H9 (cell line): Measurements from ENCODE around the gene SPECC1. TPM values are rescaled to one million over a fixed set of nuclear protein-coding genes. Genes with fewer than 3 reads are reported as not detected.

ENCODE experiments used
- DNase-seq: peaks from one replicate; pipeline ENCODE4 v3.0.0-alpha.2; 2017
- H2AFZ ChIP-seq: one replicate; pipeline ENCODE4 v1.6.1; 2013; ENCODE audit warnings: mild to moderate bottlenecking, low read length, control low read depth, moderate library complexity
- H2AK5ac ChIP-seq: 2 replicates; pipeline ENCODE4 v1.6.1; 2013; ENCODE audit warnings: low read length, control low read depth, mixed read lengths; ENCODE audit not compliant: insufficient read length
- H2BK120ac ChIP-seq: one replicate; pipeline ENCODE4 v1.6.1; 2013; ENCODE audit warnings: low read depth, mild to moderate bottlenecking, low read length, control low read depth, inconsistent platforms; ENCODE audit not compliant: poor library complexity, severe bottlenecking
- H2BK12ac ChIP-seq: 2 replicates; pipeline ENCODE4 v1.6.1; 2013; ENCODE audit warnings: low read length, control low read depth, mixed read lengths, low read depth; ENCODE audit not compliant: insufficient read length
- H2BK15ac ChIP-seq: 2 replicates; pipeline ENCODE4 v1.6.1; 2013; ENCODE audit warnings: low read depth, low read length, control low read depth
- H2BK20ac ChIP-seq: one replicate; pipeline ENCODE4 v1.6.1; 2013; ENCODE audit warnings: low read depth, mild to moderate bottlenecking, low read length, control low read depth, inconsistent platforms; ENCODE audit not compliant: poor library complexity, severe bottlenecking
- H2BK5ac ChIP-seq: 2 replicates; pipeline ENCODE4 v1.6.1; 2013; ENCODE audit warnings: low read length, control low read depth, mixed read lengths; ENCODE audit not compliant: insufficient read length
- H3K14ac ChIP-seq: 2 replicates; pipeline ENCODE4 v1.6.1; 2013; ENCODE audit warnings: low read length, control low read depth; ENCODE audit not compliant: insufficient read depth
- H3K18ac ChIP-seq: 2 replicates; pipeline ENCODE4 v1.6.1; 2013; ENCODE audit warnings: low read depth, mild to moderate bottlenecking, mixed read lengths, low read length, control low read depth; ENCODE audit not compliant: insufficient read length
- H3K23ac ChIP-seq: 2 replicates; pipeline ENCODE4 v1.6.1; 2013; ENCODE audit warnings: low read length, control low read depth, mixed read lengths, low read depth; ENCODE audit not compliant: insufficient read length
- H3K23me2 ChIP-seq: 2 replicates; pipeline ENCODE4 v1.6.1; 2013; ENCODE audit warnings: low read depth, mild to moderate bottlenecking, mixed read lengths, low read length, control low read depth; ENCODE audit not compliant: insufficient read length, poor library complexity, severe bottlenecking
- H3K27ac ChIP-seq: 2 replicates; pipeline ENCODE4 v1.5.1; 2013; ENCODE audit warnings: low read length, control low read depth, mixed read lengths, low read depth; ENCODE audit not compliant: insufficient read length
- H3K27me3 ChIP-seq: 2 replicates; pipeline ENCODE4 v1.6.1; 2013; ENCODE audit warnings: low read length, control low read depth, inconsistent platforms; ENCODE audit not compliant: insufficient read depth
- H3K4ac ChIP-seq: 2 replicates; pipeline ENCODE4 v1.6.1; 2013; ENCODE audit warnings: low read depth, mild to moderate bottlenecking, control low read depth, inconsistent platforms, low read length, moderate library complexity
- H3K4me1 ChIP-seq: 2 replicates; pipeline ENCODE4 v1.6.1; 2013; ENCODE audit warnings: low read length, control low read depth, inconsistent platforms; ENCODE audit not compliant: insufficient read depth
- H3K4me2 ChIP-seq: 2 replicates; pipeline ENCODE4 v1.6.1; 2013; ENCODE audit warnings: low read length, control low read depth, mixed read lengths; ENCODE audit not compliant: insufficient read length, insufficient read depth
- H3K56ac ChIP-seq: 2 replicates; pipeline ENCODE4 v1.6.1; 2013; ENCODE audit warnings: low read depth, mild to moderate bottlenecking, mixed read lengths, low read length, control low read depth; ENCODE audit not compliant: insufficient read length
- H3K79me1 ChIP-seq: 2 replicates; pipeline ENCODE4 v1.6.1; 2013; ENCODE audit warnings: low read depth, mild to moderate bottlenecking, moderate library complexity, low read length, control low read depth, inconsistent platforms; ENCODE audit not compliant: insufficient read depth, poor library complexity, severe bottlenecking
- H3K79me2 ChIP-seq: 2 replicates; pipeline ENCODE4 v1.6.1; 2013; ENCODE audit warnings: low read length, control low read depth, inconsistent platforms; ENCODE audit not compliant: insufficient read depth
- H3K9ac ChIP-seq: 2 replicates; pipeline ENCODE4 v1.6.1; 2013; ENCODE audit warnings: low read length, control low read depth, mixed read lengths; ENCODE audit not compliant: insufficient read length; ENCODE audit errors: extremely low read depth
- H3K9me3 ChIP-seq: one replicate; pipeline ENCODE4 v1.6.1; 2013; ENCODE audit warnings: low read depth, low read length, inconsistent platforms; ENCODE audit not compliant: control insufficient read depth
- H3T11ph ChIP-seq: one replicate; pipeline ENCODE4 v1.6.1; 2013; ENCODE audit warnings: mild to moderate bottlenecking, low read length, control low read depth, inconsistent platforms
- H4K20me1 ChIP-seq: one replicate; pipeline ENCODE4 v1.6.1; 2013; ENCODE audit not compliant: control insufficient read depth, insufficient read length, insufficient read depth
- H4K5ac ChIP-seq: 2 replicates; pipeline ENCODE4 v1.6.1; 2013; ENCODE audit warnings: low read depth, mild to moderate bottlenecking, mixed read lengths, low read length, control low read depth; ENCODE audit not compliant: insufficient read length
- H4K8ac ChIP-seq: replicated peaks from 2 replicates; pipeline ENCODE4 v1.6.1; 2013; ENCODE audit warnings: low read length, control low read depth, mixed read lengths, low read depth; ENCODE audit not compliant: insufficient read length
- H4K91ac ChIP-seq: 2 replicates; pipeline ENCODE4 v1.6.1; 2013; ENCODE audit warnings: low read depth, mild to moderate bottlenecking, moderate library complexity, mixed read lengths, low read length, control low read depth; ENCODE audit not compliant: insufficient read length
- H3K27ac Mint-ChIP-seq, 3 experiments: 2 replicates in 2 of 3; 3 replicates in 1 of 3; pipeline ENCODE4 v1.8.0; 2020 to 2021; ENCODE audit warnings: mixed read lengths in 3 of 3, mild to moderate bottlenecking in 1 of 3, moderate library complexity in 1 of 3
- H3K27me3 Mint-ChIP-seq: 2 replicates; pipeline ENCODE4 v1.8.0; 2021; ENCODE audit warnings: low read depth, mild to moderate bottlenecking, moderate library complexity, mixed read lengths
- H3K36me3 Mint-ChIP-seq, 3 experiments: 2 replicates in 2 of 3; 3 replicates in 1 of 3; pipeline ENCODE4 v1.8.0; 2020 to 2021; ENCODE audit warnings: low read depth in 3 of 3, mixed read lengths in 3 of 3; ENCODE audit not compliant: insufficient read depth in 1 of 3
- H3K4me1 Mint-ChIP-seq, 2 experiments: 2 replicates each; pipeline ENCODE4 v1.8.0; 2020; ENCODE audit warnings: mixed read lengths in 2 of 2
- H3K4me3 Mint-ChIP-seq, 2 experiments: 2 replicates in 1 of 2; 3 replicates in 1 of 2; pipeline ENCODE4 v1.8.0; 2020 to 2021; ENCODE audit warnings: mild to moderate bottlenecking in 2 of 2, mixed read lengths in 2 of 2, moderate library complexity in 1 of 2
- H3K9me3 Mint-ChIP-seq, 2 experiments: 2 replicates in 1 of 2; 3 replicates in 1 of 2; pipeline ENCODE4 v1.8.0; 2020; ENCODE audit warnings: mild to moderate bottlenecking in 2 of 2, mixed read lengths in 2 of 2, moderate library complexity in 1 of 2
- CTCF ChIP-seq: fragments of 200-600 bp; sonication (generic); conservative IDR thresholded peaks from 3 replicates; pipeline ENCODE4 v1.8.0; 2021; ENCODE audit warnings: antibody characterized with exemption, mild to moderate bottlenecking
- WGBS: extraction: QIAGEN DNeasy Blood & Tissue Kit; methylation state at CpG from one replicate; pipeline ENCODE4 v1.1.7; 2013; ENCODE audit warnings: missing lambda C conversion rate, low lambda C conversion rate, mixed read lengths; ENCODE audit not compliant: insufficient read length; ENCODE audit errors: extremely low coverage; 5-methylcytosine and 5-hydroxymethylcytosine counted together
- total RNA-seq: library from RNA; stranded (reverse); gene quantifications from 2 replicates; pipeline ENCODE4 v1.2.1, GENCODE V29; 2021

The SPECC1 gene
- total RNA-seq, 1 experiment from 2014 or later = 65.7 TPM

GRCh38 chr17:20149251-20149650, 140.1 kb downstream of the SPECC1 start:
- H3K4me1 ChIP-seq = no peaks in the 10 kb centered on the region
- WGBS = no CpG with 5 or more reads among the region's 4 CpGs
- no peak overlapping the region for H2BK120ac ChIP-seq

More at GRCh38 chr17:20149251-20149650, 140.1 kb downstream of the SPECC1 start:
- Mint-ChIP-seq H3K36me3 (peaks cover 0 to 4% (median 0%) of the 10 kb centered on the region in 3 experiments; a peak in 1 of 7 replicates), H3K27ac (no peak overlapping the region), H3K27me3 (peaks cover 2% of the 10 kb centered on the region), H3K4me3 (no peak overlapping the region), H3K4me1 (no peaks in the 10 kb centered on the region), H3K9me3 (peaks cover 0 to 5% of the 10 kb centered on the region in 2 experiments; a peak in 1 of 5 replicates)
- Histone ChIP-seq H3T11ph (no peak overlapping the region), H3K14ac (no peak overlapping the region), H3K79me2 (no peaks in the 10 kb centered on the region; the same call in 1 of the 2 replicates), H2AK5ac (no peak overlapping the region), H2BK20ac (no peak overlapping the region), H4K5ac (no peak overlapping the region), H3K27me3 (no peaks in the 10 kb centered on the region), H4K20me1 (no peaks in the 10 kb centered on the region), H2BK12ac (no peak overlapping the region), H4K91ac (no peak overlapping the region), H3K4me2 (no peak overlapping the region), H3K4ac (no peak overlapping the region), H2BK15ac (no peak overlapping the region), H4K8ac (no peak overlapping the region), H2BK5ac (no peak overlapping the region), H3K23me2 (no peaks in the 10 kb centered on the region), H3K27ac (no peak overlapping the region), H3K79me1 (no peaks in the 10 kb centered on the region), H3K9me3 (no peaks in the 10 kb centered on the region), H3K23ac (no peak overlapping the region), H2AFZ (no peak overlapping the region), H3K18ac (no peak overlapping the region), H3K56ac (no peak overlapping the region), H3K9ac (no peak overlapping the region)
- no peak for DNase-seq
- no peak for TF ChIP-seq CTCF
